ENCODE results near the gene RAD51AP2. TPM values are rescaled to one million over a fixed set of nuclear protein-coding genes. Genes with fewer than 3 reads are reported as not detected.

The RAD51AP2 gene
- total RNA-seq, 2 donors from 2014 or later: not detected

GRCh38 chr2:17542471-17542870, 24.2 kb upstream of the RAD51AP2 start:
- Mint-ChIP-seq H3K27me3 (peaks cover 31 to 48% of the 10 kb centered on the region in 2 donors), H3K27ac (no peak overlapping the region), H3K4me1 (ENCODE audit: low read depth in 2 of 2) (no peaks in the 10 kb centered on the region), H3K36me3 (peaks cover 10% of the 10 kb centered on the region), H3K9me3 (no peaks in the 10 kb centered on the region), H3K4me3 (no peak overlapping the region)
- ATAC-seq (no peak), DNase-seq (ENCODE audit: low spot score) (no peak)

DNA sequence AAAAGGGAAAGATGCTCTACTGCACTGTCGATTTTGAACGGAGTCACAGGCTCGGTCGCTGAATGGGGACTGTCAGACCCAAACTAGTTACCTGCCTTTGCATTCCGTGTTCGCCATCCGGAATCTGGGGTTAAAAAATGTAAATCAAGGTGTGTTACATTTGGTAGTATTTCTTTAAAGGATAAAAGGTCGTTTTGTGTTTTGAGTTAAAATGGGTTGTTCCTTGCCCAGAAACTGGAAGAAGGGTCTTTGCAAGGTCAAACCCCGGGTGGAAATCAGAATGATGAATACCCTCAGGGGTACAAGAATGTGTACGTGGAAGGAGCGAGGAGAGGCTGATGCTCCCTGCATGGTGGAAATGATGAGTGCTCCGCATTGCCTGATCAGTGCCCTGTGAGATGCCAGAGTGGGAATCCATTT, 23.3 kb upstream of the RAD51AP2 start:
- Mint-ChIP-seq H3K27me3 (peaks cover 31 to 51% of the 10 kb centered on the region in 2 donors), H3K4me1 (ENCODE audit: low read depth in 2 of 2) (no peaks in the 10 kb centered on the region), H3K36me3 (peaks cover 10% of the 10 kb centered on the region), H3K27ac (no peak overlapping the region), H3K4me3 (no peak overlapping the region), H3K9me3 (no peaks in the 10 kb centered on the region)
- no peak for DNase-seq (ENCODE audit: low spot score)
- no peak for ATAC-seq

GRCh38 chr2:17540813-17541530, 22.7 kb upstream of the RAD51AP2 start:
- no peak overlapping the region for H3K4me3 Mint-ChIP-seq
- peaks cover 33 to 51% of the 10 kb centered on the region in 2 donors for H3K27me3 Mint-ChIP-seq
- no peak for DNase-seq (ENCODE audit: low spot score)
- no peak overlapping the region for H3K27ac Mint-ChIP-seq
- H3K4me1 Mint-ChIP-seq (ENCODE audit: low read depth in 2 of 2): no peaks in the 10 kb centered on the region
- no peak for ATAC-seq
- peaks cover 10% of the 10 kb centered on the region for H3K36me3 Mint-ChIP-seq
- H3K9me3 Mint-ChIP-seq: no peaks in the 10 kb centered on the region

GRCh38 chr2:17540093-17540812, 22.0 kb upstream of the RAD51AP2 start, which contains the start of gene VSNL1:
TSS of gene VSNL1 (plus strand) at chr2:17540696. CDS start at chr2:17592075, 51,379 bp downstream.
- H3K27ac Mint-ChIP-seq: no peak within 1 kb of the TSS
- H3K4me1 Mint-ChIP-seq (ENCODE audit: low read depth in 2 of 2): no peaks in the 10 kb centered on the region
- peaks cover 36 to 56% of the 10 kb centered on the region in 2 donors for H3K27me3 Mint-ChIP-seq
- H3K36me3 Mint-ChIP-seq: peaks cover 14% of the 10 kb centered on the region
- H3K9me3 Mint-ChIP-seq: peaks cover 4% of the 10 kb centered on the region
- no peak for ATAC-seq
- H3K4me3 Mint-ChIP-seq: no peak within 1 kb of the TSS
- DNase-seq (ENCODE audit: low spot score): no peak

GRCh38 chr2:17539611-17540092, 21.4 kb upstream of the RAD51AP2 start:
- Mint-ChIP-seq H3K4me1 (ENCODE audit: low read depth in 2 of 2) (no peaks in the 10 kb centered on the region), H3K27ac (no peak overlapping the region), H3K9me3 (peaks cover 7% of the 10 kb centered on the region), H3K4me3 (no peak overlapping the region), H3K27me3 (peaks cover 40 to 58% of the 10 kb centered on the region in 2 donors), H3K36me3 (peaks cover 15% of the 10 kb centered on the region)
- DNase-seq (ENCODE audit: low spot score) (no peak), ATAC-seq (no peak)

DNA sequence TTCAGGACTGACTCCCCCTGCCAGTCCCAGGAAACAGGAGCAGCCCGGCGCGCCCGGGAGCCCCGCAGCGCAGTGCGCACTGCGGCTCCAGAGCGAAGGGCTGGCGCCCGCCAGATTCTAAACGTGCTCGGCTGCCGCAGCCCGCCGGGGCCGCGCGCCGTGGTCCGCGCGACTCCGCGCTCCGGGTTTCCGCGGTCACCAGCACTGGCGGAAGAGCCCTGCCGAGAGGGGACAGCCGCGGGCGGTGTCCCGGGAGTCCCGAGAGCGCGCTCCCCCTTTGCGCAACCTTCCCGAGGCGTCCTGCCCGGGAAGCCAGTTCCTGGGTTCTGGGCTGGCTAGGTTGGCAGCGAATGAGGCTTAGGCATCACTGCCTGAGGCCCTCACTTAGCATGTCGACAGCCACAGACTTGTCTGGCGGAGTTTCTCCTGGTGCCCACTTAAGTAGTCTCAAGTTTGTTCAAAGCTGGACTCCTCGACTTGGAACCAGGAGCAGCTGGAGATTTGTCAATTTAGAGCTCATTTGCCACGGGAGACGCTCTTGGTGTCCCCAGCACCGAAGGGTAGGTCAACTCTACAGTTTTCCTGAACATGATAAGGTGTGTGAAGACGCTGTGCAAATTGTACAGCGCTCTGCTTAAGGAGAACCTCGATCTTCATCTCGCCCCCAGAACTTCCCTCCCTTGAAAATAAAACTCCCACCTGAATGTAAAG, 20.8 kb upstream of the RAD51AP2 start:
- H3K4me3 Mint-ChIP-seq: no peak overlapping the region
- H3K9me3 Mint-ChIP-seq: peaks cover 7% of the 10 kb centered on the region
- H3K27me3 Mint-ChIP-seq: peaks cover 40 to 56% of the 10 kb centered on the region in 2 donors
- no peak overlapping the region for H3K27ac Mint-ChIP-seq
- H3K36me3 Mint-ChIP-seq: peaks cover 15% of the 10 kb centered on the region
- H3K4me1 Mint-ChIP-seq (ENCODE audit: low read depth in 2 of 2): no peaks in the 10 kb centered on the region
- DNase-seq (ENCODE audit: low spot score) (no peak), ATAC-seq (peak in 1 of 2 donors; percentile 32)

GRCh38 chr2:17538022-17538843, 20.0 kb upstream of the RAD51AP2 start:
- ATAC-seq: no peak
- H3K36me3 Mint-ChIP-seq: peaks cover 15% of the 10 kb centered on the region
- no peak overlapping the region for H3K4me3 Mint-ChIP-seq
- DNase-seq (ENCODE audit: low spot score): no peak
- no peaks in the 10 kb centered on the region for H3K4me1 Mint-ChIP-seq (ENCODE audit: low read depth in 2 of 2)
- peaks cover 35 to 49% of the 10 kb centered on the region in 2 donors for H3K27me3 Mint-ChIP-seq
- H3K9me3 Mint-ChIP-seq: peaks cover 8% of the 10 kb centered on the region
- H3K27ac Mint-ChIP-seq: no peak overlapping the region

- Mint-ChIP-seq H3K4me1 (ENCODE audit: low read depth in 2 of 2) (no peaks in the 10 kb centered on the region), H3K9me3 (peaks cover 10% of the 10 kb centered on the region), H3K4me3 (no peak overlapping the region), H3K27me3 (peaks cover 29 to 38% of the 10 kb centered on the region in 2 donors), H3K27ac (no peak overlapping the region), H3K36me3 (peaks cover 12% of the 10 kb centered on the region)
- DNase-seq (ENCODE audit: low spot score) (no peak), ATAC-seq (no peak)
These were observed 18.2 kb upstream of the RAD51AP2 start for GRCh38 chr2:17536416-17536815.

DNA sequence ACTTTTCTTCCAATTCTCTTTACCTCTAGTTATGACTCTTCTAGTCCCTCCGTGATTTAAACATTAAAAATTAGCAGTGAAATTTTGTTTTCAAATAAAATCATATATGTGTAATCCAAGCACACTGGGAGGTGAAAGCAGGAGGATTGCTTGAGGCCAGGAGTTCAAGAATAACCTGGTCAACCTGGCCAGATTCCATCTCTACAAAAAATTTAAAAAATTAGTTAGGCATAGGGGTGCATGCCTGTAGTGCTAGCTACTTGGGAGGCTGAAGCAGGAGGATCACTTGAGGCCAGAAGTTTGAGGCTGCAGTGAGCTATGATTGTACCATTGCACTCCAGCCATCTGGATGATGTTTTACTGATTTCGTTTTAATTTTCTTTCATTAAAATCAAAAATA, 15.3 kb upstream of the RAD51AP2 start:
- H3K4me3 Mint-ChIP-seq: no peak overlapping the region
- peaks cover 18 to 21% of the 10 kb centered on the region in 2 donors for H3K27me3 Mint-ChIP-seq
- H3K36me3 Mint-ChIP-seq: peaks cover 6% of the 10 kb centered on the region
- no peaks in the 10 kb centered on the region for H3K4me1 Mint-ChIP-seq (ENCODE audit: low read depth in 2 of 2)
- ATAC-seq: no peak
- DNase-seq (ENCODE audit: low spot score): no peak
- H3K9me3 Mint-ChIP-seq: peaks cover 10% of the 10 kb centered on the region
- no peak overlapping the region for H3K27ac Mint-ChIP-seq

- no peaks in the 10 kb centered on the region for H3K4me1 Mint-ChIP-seq (ENCODE audit: low read depth in 2 of 2)
- DNase-seq (ENCODE audit: low spot score): no peak
- H3K27ac Mint-ChIP-seq: no peak overlapping the region
- peaks cover 3% of the 10 kb centered on the region for H3K9me3 Mint-ChIP-seq
- ATAC-seq: no peak
- H3K4me3 Mint-ChIP-seq: no peak overlapping the region
- no peaks in the 10 kb centered on the region for H3K36me3 Mint-ChIP-seq
- H3K27me3 Mint-ChIP-seq: no peaks in the 10 kb centered on the region
These were observed 11.5 kb upstream of the RAD51AP2 start for GRCh38 chr2:17529771-17530170.

DNA sequence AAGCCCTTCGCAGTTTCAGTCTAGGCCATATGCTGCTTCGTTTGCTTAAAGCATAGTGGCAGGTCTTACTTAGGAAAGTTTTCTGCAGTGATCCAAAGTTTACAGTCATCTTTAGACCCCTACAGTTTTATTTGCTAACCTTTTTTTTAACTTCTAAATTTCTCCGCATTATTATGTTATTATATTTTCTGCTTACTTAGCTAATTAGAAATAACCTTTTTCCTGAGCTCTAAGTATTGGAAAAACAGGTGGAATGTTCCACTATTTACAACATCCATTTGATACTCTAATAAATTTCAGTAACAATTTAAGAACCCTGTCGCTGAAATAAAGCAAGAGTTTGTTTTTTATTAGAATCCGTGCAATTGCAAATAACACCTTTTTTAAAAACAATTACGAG, 4.1 kb upstream of the RAD51AP2 start:
- ATAC-seq: no peak

DNA sequence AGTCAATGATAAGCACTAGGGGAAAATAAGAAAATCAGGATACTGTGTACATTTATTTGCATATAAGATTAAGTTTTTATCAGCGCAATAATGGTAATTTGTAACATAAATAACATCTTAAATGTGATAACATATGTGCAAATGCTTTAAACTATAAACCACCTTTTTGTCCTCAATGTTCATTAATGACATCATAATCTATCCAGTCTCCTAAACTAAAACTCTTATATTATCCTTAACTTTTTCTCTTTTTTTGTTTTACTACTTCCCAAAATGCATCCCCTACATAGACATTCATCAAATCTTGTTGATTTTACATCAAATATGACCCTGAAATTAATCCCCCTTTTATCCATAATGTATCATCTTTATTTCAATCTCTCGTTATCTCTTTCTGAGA, 3.4 kb upstream of the RAD51AP2 start:
- Mint-ChIP-seq H3K4me1 (ENCODE audit: low read depth in 2 of 2) (no peaks in the 10 kb centered on the region), H3K27ac (no peak overlapping the region), H3K9me3 (peaks cover 4% of the 10 kb centered on the region), H3K4me3 (no peak overlapping the region), H3K27me3 (peaks cover 2 to 16% of the 10 kb centered on the region in 2 donors), H3K36me3 (no peaks in the 10 kb centered on the region)
- no peak for DNase-seq (ENCODE audit: low spot score)
- no peak for ATAC-seq

More for the DNA sequence above, 4.1 kb upstream of the RAD51AP2 start:
- Mint-ChIP-seq H3K4me1 (ENCODE audit: low read depth in 2 of 2) (no peaks in the 10 kb centered on the region), H3K9me3 (peaks cover 4% of the 10 kb centered on the region), H3K36me3 (no peaks in the 10 kb centered on the region), H3K27me3 (peaks cover 0 to 12% of the 10 kb centered on the region in 2 donors), H3K4me3 (no peak overlapping the region), H3K27ac (no peak overlapping the region)
- DNase-seq (ENCODE audit: low spot score): no peak

GRCh38 chr2:17520761-17521160, 2.5 kb upstream of the RAD51AP2 start:
- Mint-ChIP-seq H3K27me3 (peaks cover 2 to 16% of the 10 kb centered on the region in 2 donors), H3K4me1 (ENCODE audit: low read depth in 2 of 2) (no peaks in the 10 kb centered on the region), H3K4me3 (no peak overlapping the region), H3K9me3 (peaks cover 4% of the 10 kb centered on the region), H3K27ac (no peak overlapping the region), H3K36me3 (no peaks in the 10 kb centered on the region)
- DNase-seq (ENCODE audit: low spot score) (no peak), ATAC-seq (no peak)
